ENCODE data around the gene UTY. TPM values are rescaled to one million over a fixed set of nuclear protein-coding genes. Genes with fewer than 3 reads are reported as not detected.
"Not testable (repeated sequence)": the region's sequence is repeated elsewhere in the genome, so short reads cannot be mapped to it uniquely, and the experiment has no call there.

The UTY gene
- total and polyA plus RNA-seq, 2 of the 13 experiments (the other 11 are each of a cell fraction or from before 2014, with no cell fraction given), result not detected

- TF ChIP-seq HOMEZ (CRISPR knock-in tag; IDR thresholded peaks at IDR 0.05; ENCODE audit: low read depth) (no peak), NFE2 (CRISPR knock-in tag; IDR thresholded peaks at IDR 0.05) (no peak), JARID2 (CRISPR knock-in tag; IDR thresholded peaks at IDR 0.05; ENCODE audit: insufficient replicate concordance) (no peak), TARDBP (CRISPR knock-in tag; IDR thresholded peaks at IDR 0.05) (no peak)
Measured at GRCh38 chrY:13271706-13272105, 208.1 kb downstream of the UTY start (continued).

GRCh38 chrY:13253941-13254440 lies 225.8 kb downstream of the UTY start:
- FAIRE-seq; H4K20me1 ChIP-seq (ENCODE audit: insufficient read depth, low read length); H3K36me3 ChIP-seq (replicated peaks in 1 of 2; ENCODE audit: control insufficient read depth in 1 of 2, insufficient read depth in 2 of 2, low read length in 2 of 2); H2AFZ ChIP-seq (ENCODE audit: low read length); H3K9ac ChIP-seq (ENCODE audit: insufficient read depth, low read depth, low read length); H3K4me2 ChIP-seq (ENCODE audit: low read depth, low read length); H3K4me3 ChIP-seq (replicated peaks in 1 of 3; ENCODE audit: insufficient read depth in 1 of 3, low read depth in 2 of 3, low read length in 3 of 3); POLR2A ChIA-PET; H3K27ac ChIP-seq (ENCODE audit: extremely low read length, insufficient read depth, low read length); CTCF ChIA-PET (ENCODE audit: low intra/inter-chr PET ratio, low total read pairs); ATAC-seq; BruUV-seq (replicated peaks); H3K9me3 ChIP-seq (ENCODE audit: low read length); intact Hi-C loops (cut with micrococcal nuclease; ENCODE audit: unreplicated experiment); in situ Hi-C loops (cut with HindIII; ENCODE audit: extremely low pct_ligation_motif_present, low pct_unique_long_range_greater_than_20kb); H3K4me1 ChIP-seq (ENCODE audit: insufficient read depth, low read length); H3K79me2 ChIP-seq (ENCODE audit: insufficient read depth, low read length); DNase-seq (ENCODE audit: low spot score); H3K27me3 ChIP-seq (ENCODE audit: control insufficient read depth in 1 of 2, insufficient read depth in 2 of 2, low read length in 2 of 2): not testable (repeated sequence)
- 3% methylated on average over 3 of the region's 4 CpGs for WGBS (ENCODE audit: low lambda C conversion rate)

GRCh38 chrY:13250421-13250820 lies 229.4 kb downstream of the UTY start:
- POLR2A ChIA-PET, result no interaction called here
- intact Hi-C loops (cut with micrococcal nuclease; ENCODE audit: unreplicated experiment), result no loop called here
- no peak for FAIRE-seq
- TF ChIP-seq U2AF1 (optimal IDR thresholded peaks at IDR 0.05; ENCODE audit: low read depth, low read length), result no peak
- TF ChIP-seq HMGXB3 (CRISPR knock-in tag; IDR thresholded peaks at IDR 0.05; ENCODE audit: borderline replicate concordance), result no peak
- TF ChIP-seq MAFK (conservative IDR thresholded peaks at IDR 0.05 in 1 of 2, IDR thresholded peaks at IDR 0.05 in 1 of 2; ENCODE audit: low read length in 2 of 2), result no peak
- TF ChIP-seq TEF (CRISPR knock-in tag; IDR thresholded peaks at IDR 0.05), result no peak
- TF ChIP-seq ZNF841 (CRISPR knock-in tag; IDR thresholded peaks at IDR 0.05; ENCODE audit: borderline replicate concordance), result no peak
- no peak for TF ChIP-seq ZBTB7A (CRISPR knock-in tag; IDR thresholded peaks at IDR 0.05)
- TF ChIP-seq KLF11 (CRISPR knock-in tag; IDR thresholded peaks at IDR 0.05), result no peak
- TF ChIP-seq ZNF331 (CRISPR knock-in tag; IDR thresholded peaks at IDR 0.05), result no peak

More at GRCh38 chrY:13250421-13250820, 229.4 kb downstream of the UTY start:
- Histone ChIP-seq H3K27ac (ENCODE audit: extremely low read length, insufficient read depth, low read length) (no peak overlapping the region), H3K9me3 (ENCODE audit: low read length) (no peaks in the 10 kb centered on the region), H3K9ac (ENCODE audit: insufficient read depth, low read depth, low read length) (no peak overlapping the region), H3K27me3 (ENCODE audit: control insufficient read depth in 1 of 2, insufficient read depth in 2 of 2, low read length in 2 of 2) (no peaks in the 10 kb centered on the region), H3K4me3 (replicated peaks in 1 of 3; ENCODE audit: insufficient read depth in 1 of 3, low read depth in 2 of 3, low read length in 3 of 3) (no peak overlapping the region), H2AFZ (ENCODE audit: low read length) (no peak overlapping the region), H3K4me2 (ENCODE audit: low read depth, low read length) (no peak overlapping the region), H3K36me3 (replicated peaks in 1 of 2; ENCODE audit: control insufficient read depth in 1 of 2, insufficient read depth in 2 of 2, low read length in 2 of 2) (no peaks in the 10 kb centered on the region), H3K4me1 (ENCODE audit: insufficient read depth, low read length) (no peaks in the 10 kb centered on the region), H4K20me1 (ENCODE audit: insufficient read depth, low read length) (no peaks in the 10 kb centered on the region), H3K79me2 (ENCODE audit: insufficient read depth, low read length) (no peaks in the 10 kb centered on the region)
- in situ Hi-C loops (cut with HindIII; ENCODE audit: extremely low pct_ligation_motif_present, low pct_unique_long_range_greater_than_20kb), result no loop called here
- no peak for ATAC-seq
- CTCF ChIA-PET (ENCODE audit: low intra/inter-chr PET ratio, low total read pairs), result no interaction called here
- no peak for DNase-seq (ENCODE audit: low spot score)
- BruUV-seq (replicated peaks), result no TSS peak

All from HepG2 (cell line).